Effector memory CD8-positive, alpha-beta T cell (primary cell): ENCODE measurements around the gene HABP2.

Experiments used
- ATAC-seq: fragments of 150-1000 bp; cut with Tn5 transposase; replicated peaks from 2 replicates; pipeline ENCODE4 v1.10.0; 2021; ENCODE audit warnings: mild to moderate bottlenecking, moderate library complexity
- DNase-seq, 3 experiments: peaks; one replicate each; pipeline ENCODE4 v3.0.0; 2021
- H3K27ac Mint-ChIP-seq, 2 donors: one replicate each; pipeline ENCODE4 v1.8.0; 2022; ENCODE audit warnings: mild to moderate bottlenecking in 2 of 2, mixed read lengths in 2 of 2, moderate library complexity in 2 of 2
- H3K27me3 Mint-ChIP-seq, 2 donors: one replicate each; pipeline ENCODE4 v1.8.0; 2022; ENCODE audit warnings: mixed read lengths in 2 of 2
- H3K36me3 Mint-ChIP-seq: one replicate; pipeline ENCODE4 v1.8.0; 2022; ENCODE audit warnings: mild to moderate bottlenecking, moderate library complexity, mixed read lengths; ENCODE audit not compliant: insufficient read depth
- H3K4me1 Mint-ChIP-seq, 2 donors: one replicate each; pipeline ENCODE4 v1.8.0; 2022; ENCODE audit warnings: low read depth in 2 of 2, mixed read lengths in 2 of 2
- H3K4me3 Mint-ChIP-seq, 2 donors: one replicate each; pipeline ENCODE4 v1.8.0; 2022; ENCODE audit warnings: mild to moderate bottlenecking in 2 of 2, mixed read lengths in 2 of 2, moderate library complexity in 2 of 2
- H3K9me3 Mint-ChIP-seq, 2 donors: one replicate each; pipeline ENCODE4 v1.8.0; 2022; ENCODE audit warnings: mixed read lengths in 2 of 2

Gene HABP2

GRCh38 chr10:113554214-113554613 is 1.4 kb downstream of the HABP2 start:
- Mint-ChIP-seq H3K27ac (no peak overlapping the region), H3K4me3 (no peak overlapping the region), H3K36me3 (no peaks in the 10 kb centered on the region), H3K9me3 (no peaks in the 10 kb centered on the region), H3K27me3 (peaks cover 43 to 58% of the 10 kb centered on the region in 2 donors), H3K4me1 (no peaks in the 10 kb centered on the region)
- no peak for ATAC-seq
- DNase-seq = no peak

GRCh38 chr10:113555245-113555644 is 2.4 kb downstream of the HABP2 start:
- Mint-ChIP-seq H3K27ac (no peak overlapping the region), H3K4me3 (no peak overlapping the region), H3K36me3 (no peaks in the 10 kb centered on the region), H3K4me1 (no peaks in the 10 kb centered on the region), H3K27me3 (peaks cover 43 to 69% of the 10 kb centered on the region in 2 donors), H3K9me3 (no peaks in the 10 kb centered on the region)
- ATAC-seq = no peak
- DNase-seq = no peak

- no peak overlapping the region for H3K4me3 Mint-ChIP-seq
- H3K4me1 Mint-ChIP-seq = no peaks in the 10 kb centered on the region
- peaks cover 40 to 70% of the 10 kb centered on the region in 2 donors for H3K27me3 Mint-ChIP-seq
- no peak for DNase-seq
- H3K36me3 Mint-ChIP-seq = no peaks in the 10 kb centered on the region
- ATAC-seq = no peak
- no peaks in the 10 kb centered on the region for H3K9me3 Mint-ChIP-seq
- no peak overlapping the region for H3K27ac Mint-ChIP-seq
These were observed 2.9 kb downstream of the HABP2 start for GRCh38 chr10:113555751-113556150.

GRCh38 chr10:113557424-113557862 is 4.6 kb downstream of the HABP2 start:
- DNase-seq = no peak
- Mint-ChIP-seq H3K27ac (no peak overlapping the region), H3K4me1 (no peaks in the 10 kb centered on the region), H3K4me3 (no peak overlapping the region), H3K27me3 (peaks cover 26 to 57% of the 10 kb centered on the region in 2 donors), H3K36me3 (no peaks in the 10 kb centered on the region), H3K9me3 (no peaks in the 10 kb centered on the region)
- no peak for ATAC-seq

- ATAC-seq = no peak
- no peak overlapping the region for H3K27ac Mint-ChIP-seq
- no peaks in the 10 kb centered on the region for H3K9me3 Mint-ChIP-seq
- DNase-seq = no peak
- no peaks in the 10 kb centered on the region for H3K36me3 Mint-ChIP-seq
- peaks cover 25 to 55% of the 10 kb centered on the region in 2 donors for H3K27me3 Mint-ChIP-seq
- H3K4me1 Mint-ChIP-seq = no peaks in the 10 kb centered on the region
- no peak overlapping the region for H3K4me3 Mint-ChIP-seq
These were observed 5.1 kb downstream of the HABP2 start for GRCh38 chr10:113557903-113558321.

- Mint-ChIP-seq H3K27ac (no peak overlapping the region), H3K4me3 (no peak overlapping the region), H3K36me3 (no peaks in the 10 kb centered on the region), H3K4me1 (peaks cover 4 to 7% of the 10 kb centered on the region in 2 donors), H3K27me3 (peaks cover 5 to 34% of the 10 kb centered on the region in 2 donors), H3K9me3 (no peaks in the 10 kb centered on the region)
- ATAC-seq (no peak), DNase-seq (no peak)
These were observed 7.2 kb downstream of the HABP2 start for GRCh38 chr10:113560071-113560470.

- Mint-ChIP-seq H3K36me3 (no peaks in the 10 kb centered on the region), H3K27ac (no peak overlapping the region), H3K27me3 (peaks cover 5 to 31% of the 10 kb centered on the region in 2 donors), H3K4me1 (peaks cover 4 to 7% of the 10 kb centered on the region in 2 donors), H3K4me3 (no peak overlapping the region), H3K9me3 (no peaks in the 10 kb centered on the region)
- ATAC-seq (no peak), DNase-seq (no peak)
These were observed 8.4 kb downstream of the HABP2 start for GRCh38 chr10:113561214-113561613.

- H3K4me1 Mint-ChIP-seq = peaks cover 4 to 7% of the 10 kb centered on the region in 2 donors
- no peak overlapping the region for H3K27ac Mint-ChIP-seq
- no peak for DNase-seq
- no peak for ATAC-seq
- no peak overlapping the region for H3K4me3 Mint-ChIP-seq
- no peaks in the 10 kb centered on the region for H3K9me3 Mint-ChIP-seq
- H3K27me3 Mint-ChIP-seq = peaks cover 5 to 27% of the 10 kb centered on the region in 2 donors
- H3K36me3 Mint-ChIP-seq = no peaks in the 10 kb centered on the region
These were observed 9.2 kb downstream of the HABP2 start for GRCh38 chr10:113562069-113562468.

- no peak overlapping the region for H3K4me3 Mint-ChIP-seq
- H3K27me3 Mint-ChIP-seq = peaks cover 1 to 22% of the 10 kb centered on the region in 2 donors
- ATAC-seq (no peak), DNase-seq (no peak)
- H3K27ac Mint-ChIP-seq = no peak overlapping the region
- H3K36me3 Mint-ChIP-seq = no peaks in the 10 kb centered on the region
- H3K9me3 Mint-ChIP-seq = no peaks in the 10 kb centered on the region
- H3K4me1 Mint-ChIP-seq = peaks cover 4 to 7% of the 10 kb centered on the region in 2 donors
These were observed 9.9 kb downstream of the HABP2 start for GRCh38 chr10:113562704-113563103.

GRCh38 chr10:113563306-113564088 is 10.6 kb downstream of the HABP2 start:
- peak; percentile 90 for ATAC-seq
- Mint-ChIP-seq H3K27me3 (peaks cover 0 to 27% of the 10 kb centered on the region in 2 donors), H3K4me1 (peaks cover 4 to 7% of the 10 kb centered on the region in 2 donors), H3K27ac (peak overlapping the region; percentile 27 to 79), H3K4me3 (peak overlapping the region; percentile 68 to 78), H3K36me3 (no peaks in the 10 kb centered on the region), H3K9me3 (no peaks in the 10 kb centered on the region)
- DNase-seq = peak; percentile 44 to 63 (median 55)

- Mint-ChIP-seq H3K9me3 (no peaks in the 10 kb centered on the region), H3K27me3 (peaks cover 0 to 22% of the 10 kb centered on the region in 2 donors), H3K4me3 (no peak overlapping the region), H3K27ac (no peak overlapping the region), H3K36me3 (no peaks in the 10 kb centered on the region), H3K4me1 (peaks cover 4 to 7% of the 10 kb centered on the region in 2 donors)
- DNase-seq (no peak), ATAC-seq (no peak)
These were observed 12.5 kb downstream of the HABP2 start for GRCh38 chr10:113565364-113565763.

- no peak for DNase-seq
- H3K27me3 Mint-ChIP-seq = peaks cover 0 to 22% of the 10 kb centered on the region in 2 donors
- no peak for ATAC-seq
- no peak overlapping the region for H3K4me3 Mint-ChIP-seq
- H3K9me3 Mint-ChIP-seq = no peaks in the 10 kb centered on the region
- no peaks in the 10 kb centered on the region for H3K36me3 Mint-ChIP-seq
- H3K27ac Mint-ChIP-seq = no peak overlapping the region
- H3K4me1 Mint-ChIP-seq = peaks cover 4 to 7% of the 10 kb centered on the region in 2 donors
These were observed 14.0 kb downstream of the HABP2 start for GRCh38 chr10:113566888-113567287.

GRCh38 chr10:113569576-113569975 is 16.7 kb downstream of the HABP2 start:
- Mint-ChIP-seq H3K36me3 (no peaks in the 10 kb centered on the region), H3K27me3 (peaks cover 11 to 40% of the 10 kb centered on the region in 2 donors), H3K9me3 (no peaks in the 10 kb centered on the region), H3K4me3 (no peak overlapping the region), H3K4me1 (no peaks in the 10 kb centered on the region), H3K27ac (no peak overlapping the region)
- DNase-seq (no peak), ATAC-seq (no peak)
